RWPE2 (cell line): ENCODE results near the gene SCG3.

Experiments
- ATAC-seq: fragments of 200-7000 bp; cut with Tn5 transposase; 3 replicates; pipeline ENCODE4 v1.9.1; 2021; ENCODE audit warnings: low read depth
- DNase-seq: peaks from one replicate; pipeline ENCODE4 v3.0.0-alpha.2; 2020; ENCODE audit warnings: low spot score
- H3K27ac ChIP-seq: fragments of 450-650 bp; 2 replicates; pipeline ENCODE4 v1.5.1; 2017; ENCODE audit warnings: mild to moderate bottlenecking; ENCODE audit not compliant: poor library complexity, severe bottlenecking
- H3K27me3 ChIP-seq: fragments of 250-450 bp; sonication (Bioruptor Pico); 2 replicates; pipeline ENCODE4 v1.5.1; 2021; ENCODE audit warnings: mild to moderate bottlenecking, moderate library complexity; ENCODE audit not compliant: insufficient read depth, poor library complexity, severe bottlenecking
- H3K36me3 ChIP-seq: fragments of 250-450 bp; sonication (Bioruptor Pico); 2 replicates; pipeline ENCODE4 v1.5.1; 2020; ENCODE audit warnings: low read depth, mild to moderate bottlenecking, moderate library complexity
- H3K4me1 ChIP-seq: fragments of 250-450 bp; sonication (Bioruptor Pico); 2 replicates; pipeline ENCODE4 v1.5.1; 2021; ENCODE audit warnings: mild to moderate bottlenecking, moderate library complexity; ENCODE audit not compliant: insufficient read depth, poor library complexity, severe bottlenecking
- H3K4me3 ChIP-seq: fragments of 250-450 bp; sonication (Bioruptor Pico); 2 replicates; pipeline ENCODE4 v1.5.1; 2021; ENCODE audit warnings: mild to moderate bottlenecking, moderate library complexity; ENCODE audit not compliant: severe bottlenecking
- H3K9me3 ChIP-seq: fragments of 250-450 bp; sonication (Bioruptor Pico); 2 replicates; pipeline ENCODE4 v1.5.1; 2021; ENCODE audit warnings: mild to moderate bottlenecking, moderate library complexity; ENCODE audit not compliant: severe bottlenecking
- TF ChIP-seq, protein P1 (sequence below): fragments of 450-650 bp; IDR thresholded peaks from one replicate; pipeline ENCODE4 v1.5.1; 2017; ENCODE audit warnings: mild to moderate bottlenecking, moderate library complexity; ENCODE audit not compliant: poor library complexity, severe bottlenecking

SCG3 gene

GRCh38 chr15:51692154-51692553, 10.9 kb downstream of the SCG3 start:
- DNase-seq (no peak), ATAC-seq (no peak)
- no peaks in the 10 kb centered on the region for H3K36me3 ChIP-seq
- H3K27me3 ChIP-seq: peaks cover 50% of the 10 kb centered on the region
- peaks cover 3% of the 10 kb centered on the region for H3K4me1 ChIP-seq
- H3K4me3 ChIP-seq: no peak overlapping the region
- H3K9me3 ChIP-seq: no peaks in the 10 kb centered on the region
- TF ChIP-seq, protein P1, sequence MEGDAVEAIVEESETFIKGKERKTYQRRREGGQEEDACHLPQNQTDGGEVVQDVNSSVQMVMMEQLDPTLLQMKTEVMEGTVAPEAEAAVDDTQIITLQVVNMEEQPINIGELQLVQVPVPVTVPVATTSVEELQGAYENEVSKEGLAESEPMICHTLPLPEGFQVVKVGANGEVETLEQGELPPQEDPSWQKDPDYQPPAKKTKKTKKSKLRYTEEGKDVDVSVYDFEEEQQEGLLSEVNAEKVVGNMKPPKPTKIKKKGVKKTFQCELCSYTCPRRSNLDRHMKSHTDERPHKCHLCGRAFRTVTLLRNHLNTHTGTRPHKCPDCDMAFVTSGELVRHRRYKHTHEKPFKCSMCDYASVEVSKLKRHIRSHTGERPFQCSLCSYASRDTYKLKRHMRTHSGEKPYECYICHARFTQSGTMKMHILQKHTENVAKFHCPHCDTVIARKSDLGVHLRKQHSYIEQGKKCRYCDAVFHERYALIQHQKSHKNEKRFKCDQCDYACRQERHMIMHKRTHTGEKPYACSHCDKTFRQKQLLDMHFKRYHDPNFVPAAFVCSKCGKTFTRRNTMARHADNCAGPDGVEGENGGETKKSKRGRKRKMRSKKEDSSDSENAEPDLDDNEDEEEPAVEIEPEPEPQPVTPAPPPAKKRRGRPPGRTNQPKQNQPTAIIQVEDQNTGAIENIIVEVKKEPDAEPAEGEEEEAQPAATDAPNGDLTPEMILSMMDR: no peak
- no peak overlapping the region for H3K27ac ChIP-seq

- TF ChIP-seq, protein P1: no peak
- ATAC-seq: no peak
- Histone ChIP-seq H3K36me3 (no peaks in the 10 kb centered on the region), H3K4me3 (no peak overlapping the region), H3K9me3 (peaks cover 2% of the 10 kb centered on the region), H3K27ac (no peak overlapping the region), H3K4me1 (peaks cover 3% of the 10 kb centered on the region), H3K27me3 (peaks cover 67% of the 10 kb centered on the region)
- DNase-seq: no peak
Measured at GRCh38 chr15:51696566-51696965, 15.3 kb downstream of the SCG3 start.

DNA sequence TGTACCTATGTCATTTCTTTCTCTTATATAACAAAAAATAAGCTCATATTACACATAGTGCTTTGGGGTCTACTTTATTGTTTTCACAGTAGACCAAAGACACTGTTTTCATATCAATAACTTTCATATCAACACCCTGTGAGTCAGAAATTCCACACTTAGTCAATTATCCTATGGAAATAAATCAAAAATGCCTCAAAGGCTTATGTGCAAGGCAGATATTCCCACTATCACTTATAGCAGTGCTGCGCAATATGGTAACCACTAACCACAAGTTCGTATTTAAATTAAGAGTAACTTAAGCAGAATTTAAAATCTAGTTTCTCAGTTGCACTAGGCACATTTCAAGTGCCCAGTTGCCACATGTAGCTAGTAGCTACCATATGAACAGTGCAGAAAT, 15.9 kb downstream of the SCG3 start:
- Histone ChIP-seq H3K27me3 (peaks cover 61% of the 10 kb centered on the region), H3K4me1 (peaks cover 3% of the 10 kb centered on the region), H3K27ac (no peak overlapping the region), H3K36me3 (no peaks in the 10 kb centered on the region), H3K4me3 (no peak overlapping the region), H3K9me3 (peaks cover 2% of the 10 kb centered on the region)
- ATAC-seq: no peak
- TF ChIP-seq, protein P1: no peak
- no peak for DNase-seq

GRCh38 chr15:51699373-51699772, 18.1 kb downstream of the SCG3 start:
- ATAC-seq (no peak), DNase-seq (no peak)
- no peaks in the 10 kb centered on the region for H3K36me3 ChIP-seq
- peaks cover 3% of the 10 kb centered on the region for H3K4me1 ChIP-seq
- H3K27me3 ChIP-seq: peaks cover 45% of the 10 kb centered on the region
- H3K4me3 ChIP-seq: no peak overlapping the region
- H3K9me3 ChIP-seq: peaks cover 2% of the 10 kb centered on the region
- H3K27ac ChIP-seq: no peak overlapping the region
- TF ChIP-seq, protein P1: no peak

- H3K4me3 ChIP-seq: no peak overlapping the region
- DNase-seq (no peak), ATAC-seq (no peak)
- no peak overlapping the region for H3K27ac ChIP-seq
- H3K4me1 ChIP-seq: no peaks in the 10 kb centered on the region
- TF ChIP-seq, protein P1: no peak
- no peaks in the 10 kb centered on the region for H3K36me3 ChIP-seq
- H3K9me3 ChIP-seq: peaks cover 2% of the 10 kb centered on the region
- peaks cover 42% of the 10 kb centered on the region for H3K27me3 ChIP-seq
Measured at GRCh38 chr15:51702710-51703109, 21.4 kb downstream of the SCG3 start.
